HG02970 (cell line): ENCODE measurements around the gene MTHFSD.

Source experiments
- ATAC-seq: cut with Tn5 transposase; IDR thresholded peaks from one replicate; pipeline ENCODE4 v1.9.1; 2021; ENCODE audit warnings: mild to moderate bottlenecking, moderate library complexity, moderate number of reproducible peaks; ENCODE audit not compliant: unreplicated experiment, low FRiP score

Gene MTHFSD

DNA sequence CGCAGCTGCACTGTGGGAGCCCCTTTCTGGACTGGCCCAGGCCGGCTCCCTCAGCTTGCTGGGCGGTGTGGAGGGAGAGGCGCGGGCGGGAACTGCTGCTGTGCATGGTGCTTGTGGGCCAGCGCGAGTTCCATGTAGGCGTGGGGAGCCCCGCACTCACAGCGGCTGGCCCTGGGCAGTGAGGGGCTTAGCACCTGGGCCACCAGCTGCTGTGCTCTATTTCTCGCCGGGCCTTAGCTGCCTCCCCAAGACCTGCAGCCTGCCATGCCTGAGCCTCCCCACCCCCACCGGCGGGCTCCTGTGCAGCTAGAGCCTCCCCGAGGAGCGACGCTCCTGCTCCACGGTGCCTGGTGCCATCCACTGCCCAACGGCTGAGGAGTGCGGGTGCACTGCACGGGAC is 1.7 kb downstream of the MTHFSD start:
- ATAC-seq = no peak

DNA sequence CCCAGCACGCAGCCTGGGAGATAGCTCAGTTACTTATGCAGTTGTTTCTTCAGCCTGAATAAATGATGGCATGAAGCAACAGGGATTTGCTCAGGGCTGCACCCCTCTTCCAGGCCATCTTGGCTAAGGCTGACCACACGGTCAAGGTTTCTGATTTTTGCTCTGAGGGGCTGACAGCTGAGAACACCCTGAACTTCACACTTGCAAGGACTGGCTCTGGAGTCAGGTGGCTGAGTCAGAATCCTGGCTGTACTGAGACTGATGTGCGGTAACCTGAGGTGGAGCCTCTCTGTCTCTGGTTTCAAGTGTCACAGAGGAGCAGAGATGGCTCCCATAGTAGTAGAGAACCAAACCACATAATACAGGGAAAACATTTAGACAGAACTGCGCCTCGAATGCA is 4.8 kb downstream of the MTHFSD start:
- ATAC-seq = no peak

DNA sequence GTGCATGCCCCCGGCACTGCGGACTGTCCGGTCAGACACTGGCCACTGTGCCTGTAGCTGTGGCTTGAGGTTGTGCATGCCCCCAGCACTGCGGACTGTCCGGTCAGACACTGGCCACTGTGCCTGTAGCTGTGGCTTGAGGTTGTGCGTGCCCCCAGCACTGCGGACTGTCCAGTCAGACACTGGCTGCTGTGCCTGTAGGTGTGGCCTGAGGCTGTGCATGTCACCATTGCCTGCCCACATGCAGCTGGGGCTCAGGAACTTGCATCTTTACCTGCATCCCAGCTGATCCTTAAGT is 5.2 kb downstream of the MTHFSD start:
- ATAC-seq = no peak

DNA sequence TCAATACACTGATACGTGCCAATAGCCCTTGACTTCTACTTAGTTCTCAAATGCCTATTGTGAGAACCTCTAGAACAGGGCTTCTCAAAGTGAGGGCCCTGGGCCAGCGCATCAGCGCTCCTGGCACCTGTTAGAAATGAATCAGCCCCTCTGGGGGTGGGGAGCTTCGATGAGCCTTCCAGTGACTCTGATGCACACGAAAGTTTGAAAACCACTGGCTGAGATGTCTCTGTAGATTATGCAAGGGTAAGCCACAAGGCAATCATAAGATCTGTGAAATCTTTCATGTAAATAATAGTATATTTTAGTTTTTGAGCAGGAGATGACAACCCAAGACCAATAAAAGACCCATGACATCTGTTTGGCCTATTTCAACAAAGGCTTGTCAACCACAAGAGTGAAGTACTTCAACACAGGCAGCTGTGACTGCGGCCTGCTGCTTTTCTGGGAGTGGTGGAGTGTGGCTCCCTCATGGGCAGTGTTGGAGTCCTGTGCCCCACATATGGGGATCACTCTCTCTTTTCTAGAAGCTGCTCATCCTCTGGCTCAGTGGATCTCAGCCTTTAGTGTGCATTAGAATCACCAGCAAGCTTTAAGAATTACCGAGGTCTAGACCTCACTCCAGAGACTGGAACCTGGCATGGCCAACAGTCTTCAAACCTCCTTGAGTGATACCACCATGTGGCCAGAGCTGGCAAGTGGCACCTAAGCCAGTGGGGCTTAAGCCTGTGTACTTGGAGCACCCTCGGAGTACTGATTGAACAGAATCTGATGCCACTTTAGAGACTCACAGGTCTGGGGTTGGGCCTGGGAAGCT is 5.8 kb downstream of the MTHFSD start:
- no peak for ATAC-seq

DNA sequence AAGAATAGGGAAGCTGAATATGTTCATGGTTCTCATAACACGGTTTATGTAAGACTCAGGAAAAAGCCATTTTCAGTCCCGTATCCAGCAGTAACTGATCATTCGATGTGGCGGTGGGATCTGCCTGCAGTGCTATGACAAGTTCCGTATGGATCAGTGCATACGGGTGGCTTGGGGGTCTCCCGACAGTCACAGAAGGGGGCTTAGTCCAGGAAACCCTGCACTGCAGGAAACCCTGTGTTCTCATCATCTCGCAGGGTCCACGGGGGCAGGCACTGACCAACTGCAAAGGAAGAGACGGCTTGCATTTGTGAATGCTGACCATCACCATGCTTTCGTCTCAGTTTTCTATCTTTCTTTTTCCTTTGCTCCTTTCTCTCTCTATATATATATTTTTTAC is 7.7 kb downstream of the MTHFSD start:
- no peak for ATAC-seq

DNA sequence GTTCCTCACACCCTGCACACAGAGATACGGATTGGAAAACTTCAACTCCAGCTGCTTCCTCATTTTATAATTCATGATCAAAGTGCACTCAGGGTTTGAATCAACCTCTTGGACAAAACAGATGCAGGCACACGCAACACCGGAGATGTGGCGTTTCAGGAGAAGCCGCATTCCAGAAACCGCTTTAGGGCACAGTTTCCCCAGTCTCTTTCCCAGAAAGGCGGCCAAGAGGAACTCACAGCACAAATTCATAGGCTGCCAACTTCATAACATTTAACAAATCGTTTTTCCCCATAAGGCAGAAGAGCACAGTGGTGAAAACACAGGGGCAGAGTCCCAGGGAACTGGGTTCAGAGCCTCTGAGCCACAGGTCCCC is 8.4 kb downstream of the MTHFSD start:
- no peak for ATAC-seq

DNA sequence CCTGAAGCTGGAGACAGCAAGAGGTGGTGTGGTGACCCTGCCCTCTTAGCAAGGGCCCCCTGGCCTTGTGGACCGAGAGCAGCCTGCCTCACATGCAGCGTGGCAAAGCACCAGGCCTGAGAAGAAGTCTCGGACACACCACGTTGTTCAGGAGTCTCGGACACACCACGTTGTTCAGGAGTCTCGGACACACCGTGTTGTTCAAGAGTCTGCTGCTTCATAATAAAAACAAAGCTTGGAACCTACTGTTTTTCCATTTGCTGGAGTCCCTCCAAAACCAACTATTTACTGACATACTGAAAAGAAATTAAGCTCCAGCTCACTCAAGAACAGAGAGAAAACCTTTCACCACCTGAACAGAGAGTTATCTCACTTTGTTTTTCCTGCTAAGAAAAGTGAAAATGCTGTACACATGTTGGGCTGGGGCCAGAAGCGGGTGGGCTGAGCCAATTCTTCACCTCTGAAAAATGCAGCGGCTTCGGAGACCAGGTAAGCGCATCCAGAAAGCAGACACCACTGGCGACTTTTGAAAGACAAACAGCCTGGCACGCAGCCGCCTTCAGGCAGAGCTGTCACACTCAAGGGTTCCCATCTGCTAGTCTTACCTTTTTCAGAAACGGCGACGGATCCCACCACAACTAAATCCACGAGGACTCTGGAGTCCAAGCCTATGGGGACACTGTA is 8.9 kb downstream of the MTHFSD start:
- no peak for ATAC-seq

DNA sequence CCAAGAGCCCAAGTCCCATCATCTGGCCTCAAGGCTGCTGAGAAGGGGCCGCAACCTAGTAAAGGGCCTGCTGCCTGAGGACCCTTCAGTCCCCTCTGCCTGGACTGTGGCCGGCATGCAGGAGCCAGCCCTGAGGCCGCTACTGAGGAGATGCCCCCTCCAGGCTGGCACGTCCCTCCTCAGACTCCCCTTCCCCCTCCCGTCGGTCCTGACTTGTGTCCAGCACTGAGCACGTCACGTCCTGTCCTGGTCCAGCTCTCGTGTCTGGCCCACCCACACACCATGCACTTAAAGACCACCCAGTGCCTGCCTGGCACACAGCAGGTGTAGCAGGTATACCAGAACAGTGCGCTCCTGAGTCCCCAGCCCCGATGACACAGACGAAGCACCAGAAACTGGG is 9.6 kb downstream of the MTHFSD start:
- no peak for ATAC-seq

DNA sequence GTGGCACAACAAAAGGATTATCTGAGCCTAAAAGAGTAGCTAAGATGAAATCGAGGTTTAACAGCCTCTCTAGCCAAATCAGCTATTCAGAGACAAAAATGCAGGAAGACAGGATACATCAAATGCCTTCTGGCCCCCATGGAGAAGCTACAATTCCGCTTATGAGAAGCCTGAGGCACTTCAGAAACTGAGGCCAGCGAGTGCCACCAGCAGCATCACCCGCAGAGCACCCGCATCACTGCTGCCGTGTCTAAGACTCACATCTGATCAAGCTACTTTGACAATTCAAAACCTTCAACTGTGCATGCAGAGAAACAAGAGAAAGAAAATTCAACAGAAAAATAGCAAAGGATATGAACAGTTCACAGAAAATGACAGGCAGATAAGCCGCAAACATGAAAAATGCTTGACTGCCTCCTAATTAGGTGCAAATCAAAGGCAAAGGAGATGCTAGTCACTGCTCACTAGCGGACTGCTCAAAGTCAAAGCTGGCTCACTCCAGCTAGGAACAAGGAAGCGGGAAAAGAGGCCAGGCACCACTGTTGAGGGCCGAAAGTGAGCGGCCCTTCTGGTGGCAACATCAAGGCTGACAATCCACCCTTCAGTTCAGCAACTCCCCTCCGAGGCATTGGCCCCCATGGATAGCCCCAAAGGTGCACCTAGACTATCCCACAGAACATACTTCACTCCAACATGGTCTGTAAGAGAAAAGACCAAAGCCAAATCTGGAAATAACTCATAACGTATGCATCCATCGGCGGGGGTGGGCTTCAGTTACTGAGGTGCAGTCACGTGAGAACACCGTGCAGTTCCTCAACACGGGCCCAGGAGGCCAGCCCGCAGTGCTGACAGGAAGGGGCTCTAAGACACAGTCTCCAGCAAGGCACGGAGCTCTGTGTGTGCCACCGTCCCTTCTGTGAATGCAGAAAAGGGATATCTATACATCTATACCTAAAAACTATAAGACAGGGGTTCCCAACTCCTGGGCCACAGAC is 12.0 kb downstream of the MTHFSD start:
- ATAC-seq = no peak

DNA sequence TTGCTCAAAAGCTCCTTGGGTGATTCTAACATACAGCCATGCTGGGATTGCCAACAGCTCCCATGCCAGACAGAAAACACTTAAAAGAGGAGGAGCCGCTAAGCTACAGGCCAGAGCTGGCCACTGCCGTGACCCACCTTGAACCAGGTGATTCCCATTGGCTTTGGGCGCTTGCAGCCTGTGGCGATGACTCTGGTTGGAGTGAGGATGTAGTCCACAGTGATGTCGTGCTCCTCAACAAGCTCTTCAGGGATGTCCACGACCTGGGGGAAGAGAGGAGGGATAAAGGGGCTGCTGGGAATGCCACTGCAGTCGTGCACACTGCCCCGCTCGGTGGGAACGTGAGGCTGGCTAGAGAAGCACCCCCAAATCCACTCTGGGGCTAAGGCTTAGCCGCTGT is 13.5 kb downstream of the MTHFSD start:
- ATAC-seq = no peak

DNA sequence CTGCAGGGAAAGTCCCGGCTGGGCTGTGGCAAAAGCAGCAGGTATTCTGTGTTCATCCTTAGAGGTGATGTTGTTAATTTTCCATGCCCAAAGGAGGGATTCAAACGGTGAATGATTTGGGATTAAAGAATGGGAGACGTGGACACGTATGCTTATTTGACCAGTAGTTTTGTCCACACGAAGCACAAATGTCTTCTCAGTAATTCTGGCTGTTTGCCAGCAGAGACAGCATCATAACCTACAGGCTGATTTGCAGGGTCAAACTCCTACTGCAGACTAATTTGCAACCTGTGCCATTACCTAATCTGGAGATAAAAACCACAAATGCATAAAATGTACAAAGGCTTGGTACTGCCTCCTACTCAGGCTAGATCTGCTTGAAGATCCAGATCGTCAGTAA is 14.1 kb downstream of the MTHFSD start:
- no peak for ATAC-seq

DNA sequence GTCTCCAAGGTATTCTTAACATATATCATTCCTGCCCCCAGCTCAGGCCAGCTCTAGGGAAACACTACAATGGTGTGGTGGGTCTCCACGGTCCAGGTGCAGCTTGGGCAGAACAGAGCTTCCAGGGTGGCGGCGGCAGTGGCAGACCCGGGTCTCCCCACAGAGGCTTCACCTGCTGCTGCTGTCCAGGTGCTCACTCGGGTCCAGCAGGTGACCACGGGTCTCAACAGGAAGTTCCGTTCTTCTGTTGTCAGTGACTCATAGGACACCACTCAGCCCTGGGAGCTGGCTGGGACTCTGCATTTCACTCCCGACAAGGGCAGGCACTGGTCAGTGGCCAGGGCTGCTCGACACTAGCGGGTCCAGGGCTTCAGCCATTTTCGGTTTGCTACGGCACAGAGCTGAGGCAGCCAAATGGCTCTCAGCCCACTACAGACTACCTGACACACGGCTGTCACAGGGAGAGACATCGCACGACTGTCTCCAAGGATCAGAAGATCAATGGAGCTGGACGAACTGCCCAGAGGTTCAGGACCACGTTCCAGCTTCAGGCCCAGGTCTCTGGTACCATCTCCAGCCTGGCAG is 16.7 kb downstream of the MTHFSD start:
- ATAC-seq = no peak

DNA sequence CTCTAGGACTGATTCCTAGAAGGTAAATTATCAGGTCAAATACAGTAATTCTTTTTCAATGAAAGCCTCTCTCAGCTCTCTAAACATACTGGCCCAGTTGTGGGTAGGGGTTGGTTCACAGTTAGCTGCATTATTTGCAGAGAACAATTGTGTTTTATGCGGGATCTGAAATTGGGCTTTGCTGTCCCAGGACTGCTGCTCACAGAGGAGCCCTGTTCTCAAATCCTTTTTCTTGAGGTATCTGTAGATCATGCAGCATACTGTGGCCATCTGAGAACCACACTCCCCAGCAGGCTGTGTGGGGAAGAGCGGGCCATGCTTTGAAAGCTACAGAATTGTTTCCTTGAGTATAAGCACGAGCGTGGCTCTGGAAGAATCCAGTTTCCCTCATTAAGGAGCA is 17.5 kb downstream of the MTHFSD start:
- no peak for ATAC-seq

DNA sequence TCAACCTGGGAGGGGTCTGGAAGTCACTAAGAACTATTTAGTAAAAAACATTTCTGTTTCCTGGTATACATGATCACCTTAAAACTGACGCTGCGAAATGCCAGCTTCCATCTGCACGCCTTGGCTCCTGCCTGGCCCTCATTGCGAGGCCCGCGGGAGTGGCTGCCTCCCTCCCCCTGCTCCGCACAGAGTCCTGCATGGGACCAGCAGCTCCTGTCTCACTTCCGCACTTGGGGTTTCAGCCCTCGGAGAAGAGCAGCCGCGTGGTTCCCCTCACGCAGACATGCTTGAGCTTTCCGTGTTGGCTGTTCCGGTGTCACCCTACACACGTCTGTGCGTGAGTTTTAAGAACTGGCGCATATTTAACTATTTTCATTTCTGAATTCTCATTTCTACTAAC is 18.4 kb downstream of the MTHFSD start:
- ATAC-seq = no peak

DNA sequence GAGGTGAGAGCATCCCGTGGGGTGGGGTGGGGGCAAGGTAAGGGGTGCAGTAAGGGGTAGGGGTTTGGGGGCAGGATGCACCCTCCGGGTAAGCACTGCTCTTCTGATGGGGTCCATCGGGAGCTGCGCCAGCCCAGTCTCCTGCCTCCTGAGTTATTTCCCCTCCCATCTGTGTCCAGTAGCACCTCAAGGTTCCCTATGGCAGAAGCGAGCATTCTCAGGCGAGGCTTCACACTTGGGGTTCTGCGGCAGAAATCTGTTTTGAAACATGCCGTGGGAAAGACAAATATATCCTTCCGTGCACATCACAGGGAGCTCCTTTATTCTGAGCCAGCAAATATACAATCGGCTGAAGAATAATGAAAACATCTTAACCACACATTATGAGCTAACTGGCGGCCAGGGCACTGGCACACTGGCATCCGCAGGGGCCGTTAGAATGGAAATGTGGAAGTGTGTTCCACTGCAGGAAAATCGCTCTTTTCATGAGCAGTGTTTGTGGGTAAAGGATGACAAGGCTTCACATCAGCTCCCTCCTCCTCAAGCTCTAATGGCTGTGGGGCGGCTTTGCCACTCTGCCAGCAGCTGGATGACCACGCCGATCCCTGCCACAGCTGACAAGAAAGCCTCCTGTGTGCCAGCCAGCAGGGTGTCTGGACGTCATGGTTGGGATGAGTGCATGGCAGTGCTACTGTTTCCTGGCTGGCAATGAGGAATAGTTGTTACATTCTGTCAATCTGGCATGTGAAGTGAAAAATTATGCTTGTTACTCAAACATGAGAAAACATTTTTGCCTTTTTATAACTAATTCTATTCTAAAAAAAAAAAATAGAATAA is 20.0 kb downstream of the MTHFSD start:
- ATAC-seq = no peak

DNA sequence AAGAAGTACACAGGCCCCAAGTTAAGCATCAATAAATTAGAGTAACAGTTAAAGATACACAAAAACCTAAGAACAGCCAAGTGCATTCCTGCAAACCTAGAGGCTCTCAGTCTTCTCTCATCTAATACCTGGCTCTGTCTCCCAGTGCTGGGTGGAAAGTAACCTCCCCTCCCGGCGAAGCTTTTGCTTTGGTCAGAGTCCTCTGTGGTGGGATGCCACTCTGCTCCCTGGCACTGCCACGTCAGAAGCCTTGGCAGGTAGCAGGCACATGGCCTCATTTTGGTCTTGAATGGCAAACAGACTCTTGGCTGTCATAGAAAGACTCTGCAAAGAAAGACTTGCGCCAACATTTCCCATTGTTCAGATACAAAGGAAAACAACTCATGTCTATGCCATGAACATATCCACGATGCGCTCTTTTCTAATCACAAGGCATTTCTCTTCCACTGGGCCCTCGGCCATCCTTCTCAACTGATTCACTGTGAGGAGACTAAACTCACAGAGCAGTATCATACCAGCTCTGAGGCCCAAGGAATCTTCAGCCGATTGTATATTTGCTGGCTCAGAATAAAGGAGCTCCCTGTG is 21.2 kb downstream of the MTHFSD start:
- ATAC-seq = no peak

DNA sequence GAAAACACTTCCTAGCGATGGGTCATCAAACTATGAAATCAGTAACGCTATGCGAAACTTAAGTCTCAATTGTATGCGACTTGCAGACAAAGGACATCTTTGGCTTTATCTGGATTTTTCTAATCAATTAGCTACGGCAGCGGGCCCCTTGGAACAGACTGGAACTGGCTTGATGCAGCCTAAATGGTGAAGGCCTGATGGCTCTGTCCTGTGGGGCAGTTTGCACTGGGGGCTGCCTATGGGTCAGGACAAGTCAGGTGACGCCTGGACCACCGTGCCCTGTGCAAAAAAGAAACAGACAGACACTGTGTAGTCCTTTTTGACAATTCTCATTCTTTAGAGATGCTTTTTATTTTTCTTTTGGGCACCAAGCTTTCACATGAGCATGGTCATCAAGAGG is 22.0 kb downstream of the MTHFSD start:
- ATAC-seq = no peak

DNA sequence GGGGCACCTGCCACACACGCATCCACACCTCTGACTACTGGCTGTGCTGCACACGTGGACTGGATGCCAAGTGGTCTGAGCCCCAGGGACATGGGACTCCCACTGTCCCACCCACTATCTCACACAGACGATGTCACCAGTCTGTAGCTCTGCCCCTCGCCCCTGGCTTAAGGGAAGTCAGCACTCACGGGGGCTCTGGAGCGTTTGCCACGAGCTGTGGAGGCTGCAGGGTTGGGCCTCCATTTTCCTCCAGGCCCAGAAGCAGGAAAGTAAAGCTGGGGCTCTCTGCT is 22.6 kb downstream of the MTHFSD start:
- ATAC-seq = no peak

DNA sequence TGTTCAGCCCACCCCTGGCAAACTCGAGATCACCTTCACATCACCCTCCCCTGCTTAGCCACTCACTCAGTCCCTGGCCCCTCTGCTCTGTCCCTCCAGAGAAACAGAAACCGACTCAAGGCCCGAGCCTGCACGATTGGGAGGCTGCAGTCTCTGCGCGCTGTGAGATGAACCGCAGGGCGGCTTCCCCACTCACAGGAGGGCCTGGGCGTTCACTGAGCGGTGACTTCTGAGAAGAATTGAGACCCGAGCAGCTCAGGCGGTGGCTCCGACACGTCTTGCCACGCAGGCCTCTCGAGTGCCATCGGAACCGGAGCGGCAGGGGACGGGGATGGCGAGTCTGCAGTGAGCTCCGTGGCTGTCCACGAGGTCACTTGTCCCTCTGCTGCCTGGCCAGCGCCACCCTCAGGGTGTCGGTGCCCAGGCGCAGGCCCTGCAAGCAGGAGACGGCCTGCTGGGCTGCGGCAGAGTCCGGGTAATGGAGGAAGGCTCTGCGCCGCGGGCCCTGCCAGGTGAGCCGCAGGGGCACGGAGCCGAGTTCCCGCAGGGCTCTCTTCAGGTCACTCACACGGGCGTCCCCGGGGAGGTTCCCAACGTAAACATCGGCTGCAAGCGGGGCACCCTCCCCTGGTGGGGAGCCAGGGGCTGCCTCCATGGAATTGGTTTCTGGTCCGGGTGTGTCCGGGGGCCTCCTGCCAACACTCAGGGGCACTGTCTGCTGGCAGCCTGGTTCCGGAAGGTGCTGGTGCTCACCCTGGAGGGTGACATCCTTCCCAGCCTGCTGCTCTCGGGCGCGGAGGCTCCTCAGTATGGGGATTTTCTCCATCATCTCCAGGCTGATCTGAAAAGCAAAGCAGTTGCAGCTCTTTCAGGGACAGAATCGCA is 23.2 kb downstream of the MTHFSD start:
- ATAC-seq = no peak
